ENCODE measurements around the gene SLC25A15. TPM values are rescaled to one million over a fixed set of nuclear protein-coding genes. Genes with fewer than 3 reads are reported as not detected.

The SLC25A15 gene
- total RNA-seq, 4 donors from 2014 or later, result 19.0 to 92.8 (median 75.5) TPM

DNA sequence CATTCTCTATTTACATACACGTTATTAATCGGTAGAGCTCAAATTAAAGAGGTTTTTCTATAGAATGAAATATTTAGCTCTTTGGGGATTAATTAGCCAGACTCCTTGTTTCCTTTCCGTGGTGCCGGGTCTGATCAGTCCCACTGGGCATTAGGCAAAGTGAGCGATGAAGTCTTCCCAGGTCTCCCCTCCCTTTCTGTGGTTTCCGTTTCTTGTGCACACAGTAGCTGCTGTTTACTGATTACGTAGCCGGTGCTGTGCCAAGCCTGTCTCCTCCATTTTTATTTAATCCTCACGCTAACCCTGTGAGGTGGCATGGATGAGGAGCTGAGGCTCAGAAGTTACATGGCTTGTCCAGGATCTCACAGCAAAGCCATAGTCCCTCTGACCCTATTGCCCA is 9.0 kb downstream of the SLC25A15 start:
- Histone ChIP-seq H3K36me3 (peaks cover 0 to 58% (median 0%) of the 10 kb centered on the region in 3 donors), H3K9me3 (no peaks in the 10 kb centered on the region), H3K27ac (peak overlapping the region in 2 of 4 donors; percentile 1 to 4), H3K27me3 (no peaks in the 10 kb centered on the region), H3K4me1 (peaks cover 0 to 33% (median 1%) of the 10 kb centered on the region in 4 donors), H3K4me3 (no peak overlapping the region)
- no peak for DNase-seq
- TF ChIP-seq POLR2A (IDR thresholded peaks at IDR 0.05), result no peak
- TF ChIP-seq, protein P1, sequence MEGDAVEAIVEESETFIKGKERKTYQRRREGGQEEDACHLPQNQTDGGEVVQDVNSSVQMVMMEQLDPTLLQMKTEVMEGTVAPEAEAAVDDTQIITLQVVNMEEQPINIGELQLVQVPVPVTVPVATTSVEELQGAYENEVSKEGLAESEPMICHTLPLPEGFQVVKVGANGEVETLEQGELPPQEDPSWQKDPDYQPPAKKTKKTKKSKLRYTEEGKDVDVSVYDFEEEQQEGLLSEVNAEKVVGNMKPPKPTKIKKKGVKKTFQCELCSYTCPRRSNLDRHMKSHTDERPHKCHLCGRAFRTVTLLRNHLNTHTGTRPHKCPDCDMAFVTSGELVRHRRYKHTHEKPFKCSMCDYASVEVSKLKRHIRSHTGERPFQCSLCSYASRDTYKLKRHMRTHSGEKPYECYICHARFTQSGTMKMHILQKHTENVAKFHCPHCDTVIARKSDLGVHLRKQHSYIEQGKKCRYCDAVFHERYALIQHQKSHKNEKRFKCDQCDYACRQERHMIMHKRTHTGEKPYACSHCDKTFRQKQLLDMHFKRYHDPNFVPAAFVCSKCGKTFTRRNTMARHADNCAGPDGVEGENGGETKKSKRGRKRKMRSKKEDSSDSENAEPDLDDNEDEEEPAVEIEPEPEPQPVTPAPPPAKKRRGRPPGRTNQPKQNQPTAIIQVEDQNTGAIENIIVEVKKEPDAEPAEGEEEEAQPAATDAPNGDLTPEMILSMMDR (IDR thresholded peaks at IDR 0.05), result no peak

DNA sequence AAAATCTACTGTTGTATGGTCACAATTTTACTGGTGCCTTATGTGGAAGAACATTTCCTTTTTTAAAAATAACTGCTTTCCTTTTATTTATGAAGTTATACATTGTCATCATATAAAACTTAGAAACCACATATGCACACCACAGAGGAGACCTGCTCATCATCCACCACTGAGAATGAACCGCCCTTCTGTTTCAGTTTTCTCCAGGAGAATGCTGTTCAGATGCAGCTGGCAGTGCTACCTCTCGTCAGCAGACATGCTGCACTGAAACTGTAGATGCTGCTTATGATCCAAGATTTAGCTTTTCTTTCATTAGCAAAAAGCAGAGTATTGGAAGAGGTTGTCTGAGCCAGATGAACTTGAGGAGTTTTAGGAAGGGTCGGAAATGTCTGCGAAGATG is 10.1 kb downstream of the SLC25A15 start:
- no peak overlapping the region for H3K27ac ChIP-seq

DNA sequence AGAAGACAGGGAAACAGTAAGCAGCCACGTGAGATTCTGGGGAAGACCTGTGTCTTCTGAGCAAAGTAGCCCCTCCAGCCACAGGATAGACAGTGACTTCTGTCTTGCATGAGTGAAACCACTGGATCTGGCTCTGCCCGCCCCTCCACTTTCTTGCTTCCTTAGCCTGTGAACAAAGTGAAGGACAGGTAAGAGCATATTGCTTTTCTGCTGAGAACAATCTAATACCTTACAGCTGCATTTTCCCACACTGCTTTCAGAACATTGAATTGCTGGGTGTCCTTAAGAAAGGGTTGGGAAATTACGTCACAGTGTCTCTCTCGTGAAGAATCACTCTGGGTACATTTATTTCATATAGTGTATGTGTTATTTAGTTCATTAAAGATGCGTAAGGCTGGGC is 11.1 kb downstream of the SLC25A15 start:
- no peaks in the 10 kb centered on the region for H3K27me3 ChIP-seq
- peaks cover 0 to 30% (median 1%) of the 10 kb centered on the region in 4 donors for H3K4me1 ChIP-seq
- H3K36me3 ChIP-seq, result peaks cover 0 to 69% (median 0%) of the 10 kb centered on the region in 3 donors
- TF ChIP-seq, protein P1 (IDR thresholded peaks at IDR 0.05), result no peak
- TF ChIP-seq POLR2A (IDR thresholded peaks at IDR 0.05), result no peak
- H3K4me3 ChIP-seq, result no peak overlapping the region
- H3K9me3 ChIP-seq, result no peaks in the 10 kb centered on the region
- H3K27ac ChIP-seq, result peak overlapping the region in 3 of 4 donors; percentile 39 to 87 (median 47)
- DNase-seq, result no peak

More for the DNA sequence above, 10.1 kb downstream of the SLC25A15 start:
- peaks cover 0 to 31% (median 1%) of the 10 kb centered on the region in 4 donors for H3K4me1 ChIP-seq
- H3K36me3 ChIP-seq, result peaks cover 0 to 68% (median 0%) of the 10 kb centered on the region in 3 donors
- TF ChIP-seq, protein P1 (IDR thresholded peaks at IDR 0.05), result no peak
- no peak for TF ChIP-seq POLR2A (IDR thresholded peaks at IDR 0.05)
- DNase-seq, result no peak
- no peak overlapping the region for H3K4me3 ChIP-seq
- H3K9me3 ChIP-seq, result no peaks in the 10 kb centered on the region
- H3K27me3 ChIP-seq, result no peaks in the 10 kb centered on the region

DNA sequence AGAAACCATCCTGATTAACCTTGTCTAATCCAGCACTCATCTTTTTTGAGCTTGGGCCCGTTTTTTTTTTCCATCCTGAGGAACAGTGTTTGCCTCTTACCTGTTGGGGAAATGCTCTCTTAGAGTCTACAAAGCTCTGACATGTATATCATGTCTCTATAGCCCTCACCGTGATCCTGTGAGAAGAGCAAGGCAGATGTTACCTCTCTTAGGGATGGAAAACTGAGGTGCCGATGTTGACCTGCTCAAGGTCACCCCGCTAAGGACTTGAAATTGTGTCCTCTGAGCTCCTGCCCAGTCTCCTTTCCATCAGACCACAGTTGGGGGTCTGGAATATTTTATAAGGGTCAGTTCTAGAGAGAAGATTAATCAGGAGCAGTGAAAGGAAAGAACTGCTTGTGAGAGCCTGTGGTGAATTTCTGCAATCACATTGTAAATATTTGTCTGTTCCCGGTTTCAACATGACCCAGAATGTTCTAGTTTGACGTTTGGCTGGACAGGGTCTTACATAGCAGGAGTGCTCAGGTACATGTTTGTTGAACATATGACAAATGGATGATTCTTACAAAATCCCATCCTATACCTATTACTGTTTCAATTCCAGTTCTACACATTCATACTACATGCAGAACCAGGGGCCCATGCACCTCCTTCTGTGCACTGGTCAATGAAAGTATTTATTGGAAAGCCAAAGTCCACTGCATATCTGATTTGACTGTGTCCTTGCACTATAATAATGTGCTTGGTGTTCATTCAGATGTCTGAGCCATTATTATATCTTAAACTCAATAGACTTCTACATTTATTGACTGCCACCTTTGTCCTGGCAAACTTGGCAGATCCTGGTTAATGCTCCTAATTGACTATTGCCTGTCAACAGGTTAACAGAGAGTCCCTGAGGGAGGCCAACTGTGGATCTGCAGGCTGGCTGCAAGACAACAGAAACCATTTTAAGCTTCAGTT is 12.1 kb downstream of the SLC25A15 start:
- Histone ChIP-seq H3K4me3 (no peak overlapping the region), H3K27me3 (no peaks in the 10 kb centered on the region), H3K4me1 (peaks cover 0 to 33% (median 1%) of the 10 kb centered on the region in 4 donors), H3K9me3 (no peaks in the 10 kb centered on the region), H3K36me3 (peaks cover 0 to 64% (median 0%) of the 10 kb centered on the region in 3 donors), H3K27ac (peak overlapping the region in 3 of 4 donors; percentile 50 to 87 (median 80))
- TF ChIP-seq POLR2A (IDR thresholded peaks at IDR 0.05), result peak in 1 of 2 donors; percentile 10
- TF ChIP-seq, protein P1 (IDR thresholded peaks at IDR 0.05), result peak in 2 of 6 experiments; percentile 16
- DNase-seq, result peak in 1 of 3 donors; percentile 75

DNA sequence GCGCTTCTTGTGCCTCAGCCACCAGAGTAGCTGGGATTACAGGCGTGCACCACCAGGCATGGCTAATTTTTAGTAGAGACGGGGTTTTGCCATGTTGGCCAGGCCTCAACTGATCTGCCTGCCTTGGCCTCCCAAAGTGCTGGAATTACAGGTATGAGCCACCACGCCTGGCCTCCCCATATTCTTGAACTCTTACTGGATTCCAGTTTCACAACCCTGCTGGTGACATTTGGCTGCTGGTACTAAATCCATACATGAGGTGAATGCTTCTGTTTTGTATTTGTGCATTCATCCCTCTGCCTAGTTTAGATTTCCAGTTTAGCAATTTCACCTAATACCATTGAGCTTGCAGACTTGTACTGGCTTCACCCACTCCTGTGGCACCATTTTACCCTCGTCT is 13.9 kb downstream of the SLC25A15 start:
- Histone ChIP-seq H3K9me3 (no peaks in the 10 kb centered on the region), H3K27me3 (no peaks in the 10 kb centered on the region), H3K27ac (peak overlapping the region in 2 of 4 donors; percentile 80 to 87), H3K4me1 (peaks cover 0 to 44% (median 3%) of the 10 kb centered on the region in 4 donors), H3K4me3 (no peak overlapping the region), H3K36me3 (peaks cover 0 to 68% (median 0%) of the 10 kb centered on the region in 3 donors)
- no peak for TF ChIP-seq POLR2A (IDR thresholded peaks at IDR 0.05)
- TF ChIP-seq, protein P1 (IDR thresholded peaks at IDR 0.05), result no peak
- DNase-seq, result no peak

Measured in Peyer's patch (tissue), 4 donors.